ENCODE data around the gene TRIM56. TPM values are rescaled to one million over a fixed set of nuclear protein-coding genes. Genes with fewer than 3 reads are reported as not detected.
A peak's percentile ranks its signal among the peaks of the same experiment; 100 is the strongest.

Gene TRIM56
- total and polyA plus RNA-seq, 2 of the 13 experiments (the other 11 are each of a cell fraction or from before 2014, with no cell fraction given): 3.2 to 7.1 TPM

- POLR2A ChIA-PET: interaction anchor here (1.3 kb wide), 1 partner anchor 12 kb away, joined by 3 read pairs; no protein-coding TSS in a partner anchor
- TF ChIP-seq STAG1 (CRISPR knock-in tag; IDR thresholded peaks at IDR 0.05) (no peak), ZZZ3 (CRISPR knock-in tag; IDR thresholded peaks at IDR 0.05; ENCODE audit: borderline replicate concordance) (no peak), RBFOX2 (IDR thresholded peaks at IDR 0.05; ENCODE audit: low read depth, low read length) (peak; percentile 75), IKZF1 (IDR thresholded peaks at IDR 0.05) (no peak), AGO1 (IDR thresholded peaks at IDR 0.05; ENCODE audit: low read depth, low read length, poor library complexity, severe bottlenecking) (peak; percentile 57), NR2C2 (CRISPR knock-in tag; IDR thresholded peaks at IDR 0.05; ENCODE audit: borderline replicate concordance) (no peak), ARID3A (IDR thresholded peaks at IDR 0.05; ENCODE audit: low read depth, low read length) (no peak), ZBTB7A (CRISPR knock-in tag; IDR thresholded peaks at IDR 0.05) (no peak), MTA3 (CRISPR knock-in tag; IDR thresholded peaks at IDR 0.05) (no peak), MAF1 (CRISPR knock-in tag; IDR thresholded peaks at IDR 0.05; ENCODE audit: borderline replicate concordance) (no peak), ERF (CRISPR knock-in tag; IDR thresholded peaks at IDR 0.05) (0 out of 2 replicates have a peak, but pooled peaks have one; percentile 18), ZBTB25 (CRISPR knock-in tag; IDR thresholded peaks at IDR 0.05) (no peak), ZNF790 (CRISPR knock-in tag; IDR thresholded peaks at IDR 0.05; ENCODE audit: borderline replicate concordance) (no peak), YY1 (IDR thresholded peaks at IDR 0.05; ENCODE audit: insufficient read depth, insufficient replicate concordance, low read depth, low read length) (no peak), RNF2 (conservative IDR thresholded peaks at IDR 0.05; ENCODE audit: low read depth) (no peak)
- TF ChIP-seq, protein P1, sequence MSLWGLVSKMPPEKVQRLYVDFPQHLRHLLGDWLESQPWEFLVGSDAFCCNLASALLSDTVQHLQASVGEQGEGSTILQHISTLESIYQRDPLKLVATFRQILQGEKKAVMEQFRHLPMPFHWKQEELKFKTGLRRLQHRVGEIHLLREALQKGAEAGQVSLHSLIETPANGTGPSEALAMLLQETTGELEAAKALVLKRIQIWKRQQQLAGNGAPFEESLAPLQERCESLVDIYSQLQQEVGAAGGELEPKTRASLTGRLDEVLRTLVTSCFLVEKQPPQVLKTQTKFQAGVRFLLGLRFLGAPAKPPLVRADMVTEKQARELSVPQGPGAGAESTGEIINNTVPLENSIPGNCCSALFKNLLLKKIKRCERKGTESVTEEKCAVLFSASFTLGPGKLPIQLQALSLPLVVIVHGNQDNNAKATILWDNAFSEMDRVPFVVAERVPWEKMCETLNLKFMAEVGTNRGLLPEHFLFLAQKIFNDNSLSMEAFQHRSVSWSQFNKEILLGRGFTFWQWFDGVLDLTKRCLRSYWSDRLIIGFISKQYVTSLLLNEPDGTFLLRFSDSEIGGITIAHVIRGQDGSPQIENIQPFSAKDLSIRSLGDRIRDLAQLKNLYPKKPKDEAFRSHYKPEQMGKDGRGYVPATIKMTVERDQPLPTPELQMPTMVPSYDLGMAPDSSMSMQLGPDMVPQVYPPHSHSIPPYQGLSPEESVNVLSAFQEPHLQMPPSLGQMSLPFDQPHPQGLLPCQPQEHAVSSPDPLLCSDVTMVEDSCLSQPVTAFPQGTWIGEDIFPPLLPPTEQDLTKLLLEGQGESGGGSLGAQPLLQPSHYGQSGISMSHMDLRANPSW (CRISPR knock-in tag; IDR thresholded peaks at IDR 0.05; ENCODE audit: borderline replicate concordance): 0 out of 2 replicates have a peak, but pooled peaks have one; percentile 52
- TF ChIP-seq, protein P2, sequence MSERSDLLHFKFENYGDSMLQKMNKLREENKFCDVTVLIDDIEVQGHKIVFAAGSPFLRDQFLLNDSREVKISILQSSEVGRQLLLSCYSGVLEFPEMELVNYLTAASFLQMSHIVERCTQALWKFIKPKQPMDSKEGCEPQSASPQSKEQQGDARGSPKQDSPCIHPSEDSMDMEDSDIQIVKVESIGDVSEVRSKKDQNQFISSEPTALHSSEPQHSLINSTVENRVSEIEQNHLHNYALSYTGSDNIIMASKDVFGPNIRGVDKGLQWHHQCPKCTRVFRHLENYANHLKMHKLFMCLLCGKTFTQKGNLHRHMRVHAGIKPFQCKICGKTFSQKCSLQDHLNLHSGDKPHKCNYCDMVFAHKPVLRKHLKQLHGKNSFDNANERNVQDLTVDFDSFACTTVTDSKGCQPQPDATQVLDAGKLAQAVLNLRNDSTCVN (CRISPR knock-in tag; IDR thresholded peaks at IDR 0.05; ENCODE audit: borderline replicate concordance): no peak
These were observed 48.5 kb downstream of the TRIM56 start for GRCh38 chr7:101133621-101134398.

More at GRCh38 chr7:101133621-101134398, 48.5 kb downstream of the TRIM56 start:
- 98% methylated on average over 13 of the region's 15 CpGs for WGBS (ENCODE audit: low lambda C conversion rate)
- no peak overlapping the region for H3K9ac ChIP-seq (ENCODE audit: insufficient read depth, low read depth, low read length)
- CTCF ChIA-PET (ENCODE audit: low intra/inter-chr PET ratio, low total read pairs): no interaction called here
- ATAC-seq: no peak
- DNase-seq (ENCODE audit: low spot score): no peak
- peaks cover 20 to 65% of the 10 kb centered on the region in 2 experiments for H3K36me3 ChIP-seq (replicated peaks in 1 of 2; ENCODE audit: control insufficient read depth in 1 of 2, insufficient read depth in 2 of 2, low read length in 2 of 2)
- intact Hi-C loops (cut with micrococcal nuclease; ENCODE audit: unreplicated experiment): no loop called here
- H3K79me2 ChIP-seq (ENCODE audit: insufficient read depth, low read length): no peaks in the 10 kb centered on the region
- H3K4me2 ChIP-seq (ENCODE audit: low read depth, low read length): no peak overlapping the region
- no peak for FAIRE-seq
- no peaks in the 10 kb centered on the region for H3K27me3 ChIP-seq (ENCODE audit: control insufficient read depth in 1 of 2, insufficient read depth in 2 of 2, low read length in 2 of 2)
- no peaks in the 10 kb centered on the region for H3K9me3 ChIP-seq (ENCODE audit: low read length)
- H3K27ac ChIP-seq (ENCODE audit: extremely low read length, insufficient read depth, low read length): no peak overlapping the region
- no peak overlapping the region for H3K4me3 ChIP-seq (replicated peaks in 1 of 3; ENCODE audit: insufficient read depth in 1 of 3, low read depth in 2 of 3, low read length in 3 of 3)
- peaks cover 64% of the 10 kb centered on the region; the same call in 1 of the 2 replicates for H4K20me1 ChIP-seq (ENCODE audit: insufficient read depth, low read length)
- in situ Hi-C loops (cut with HindIII; ENCODE audit: extremely low pct_ligation_motif_present, low pct_unique_long_range_greater_than_20kb): no loop called here
- no peak overlapping the region for H2AFZ ChIP-seq (ENCODE audit: low read length)
- no TSS peak for BruUV-seq (replicated peaks)
- peaks cover 50% of the 10 kb centered on the region for H3K4me1 ChIP-seq (ENCODE audit: insufficient read depth, low read length)
